ENCODE measurements around the gene MAMLD1. TPM values are rescaled to one million over a fixed set of nuclear protein-coding genes. Genes with fewer than 3 reads are reported as not detected.

MAMLD1 gene
- polyA plus RNA-seq, 1 donor (not counting 4 experiments of a cell fraction or from before 2014, with no cell fraction given): 0.98 TPM

DNA sequence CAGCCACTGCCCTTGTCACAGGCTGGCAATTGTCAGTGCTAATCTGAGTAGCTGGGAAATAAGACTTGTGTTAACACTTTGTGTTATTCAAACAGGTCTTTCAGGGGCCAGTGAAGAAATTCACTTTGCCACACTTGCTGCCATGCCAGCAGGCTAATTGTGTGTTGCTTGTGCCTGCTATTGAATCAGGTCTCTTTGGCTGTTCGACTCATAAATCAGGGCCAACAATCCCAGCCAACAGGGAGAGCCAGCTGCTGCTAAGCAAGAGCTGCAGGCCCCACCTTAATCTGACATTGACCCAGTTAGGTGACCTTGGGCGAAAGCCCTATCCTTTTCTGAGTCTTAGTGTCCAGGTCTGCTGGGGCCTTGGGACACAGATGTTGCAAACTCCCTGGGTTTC, 28.1 kb upstream of the MAMLD1 start:
- no peak overlapping the region for H2AFZ ChIP-seq (ENCODE audit: control insufficient read depth, low read length)
- H3K9ac ChIP-seq (ENCODE audit: control insufficient read depth, extremely low read depth, insufficient read depth, low read length): no peak overlapping the region
- H3K4me2 ChIP-seq (ENCODE audit: control insufficient read depth, extremely low read depth, insufficient read depth, low read depth, low read length): no peak overlapping the region
- no peaks in the 10 kb centered on the region for H3K9me3 ChIP-seq (ENCODE audit: control insufficient read depth, low read depth, low read length)
- no peak overlapping the region for H3K4me3 ChIP-seq (ENCODE audit: control insufficient read depth in 2 of 3, extremely low read depth in 1 of 3, insufficient read depth in 2 of 3, low read depth in 1 of 3, low read length in 3 of 3)
- DNase-seq (ENCODE audit: low read depth, low spot score) (no peak), FAIRE-seq (no peak)
- H3K27ac ChIP-seq (ENCODE audit: control insufficient read depth, insufficient read depth, low read length): no peak overlapping the region
- H4K20me1 ChIP-seq (ENCODE audit: control insufficient read depth, extremely low read depth, insufficient read depth, low read length): no peaks in the 10 kb centered on the region
- H3K27me3 ChIP-seq (ENCODE audit: control insufficient read depth, extremely low read depth, insufficient read depth, low read length): no peaks in the 10 kb centered on the region
- H3K9me1 ChIP-seq (ENCODE audit: control insufficient read depth, extremely low read depth, insufficient read depth, low read length): no peaks in the 10 kb centered on the region
- TF ChIP-seq, protein P1, sequence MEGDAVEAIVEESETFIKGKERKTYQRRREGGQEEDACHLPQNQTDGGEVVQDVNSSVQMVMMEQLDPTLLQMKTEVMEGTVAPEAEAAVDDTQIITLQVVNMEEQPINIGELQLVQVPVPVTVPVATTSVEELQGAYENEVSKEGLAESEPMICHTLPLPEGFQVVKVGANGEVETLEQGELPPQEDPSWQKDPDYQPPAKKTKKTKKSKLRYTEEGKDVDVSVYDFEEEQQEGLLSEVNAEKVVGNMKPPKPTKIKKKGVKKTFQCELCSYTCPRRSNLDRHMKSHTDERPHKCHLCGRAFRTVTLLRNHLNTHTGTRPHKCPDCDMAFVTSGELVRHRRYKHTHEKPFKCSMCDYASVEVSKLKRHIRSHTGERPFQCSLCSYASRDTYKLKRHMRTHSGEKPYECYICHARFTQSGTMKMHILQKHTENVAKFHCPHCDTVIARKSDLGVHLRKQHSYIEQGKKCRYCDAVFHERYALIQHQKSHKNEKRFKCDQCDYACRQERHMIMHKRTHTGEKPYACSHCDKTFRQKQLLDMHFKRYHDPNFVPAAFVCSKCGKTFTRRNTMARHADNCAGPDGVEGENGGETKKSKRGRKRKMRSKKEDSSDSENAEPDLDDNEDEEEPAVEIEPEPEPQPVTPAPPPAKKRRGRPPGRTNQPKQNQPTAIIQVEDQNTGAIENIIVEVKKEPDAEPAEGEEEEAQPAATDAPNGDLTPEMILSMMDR (optimal IDR thresholded peaks at IDR 0.05 in 1 of 3, IDR thresholded peaks at IDR 0.05 in 1 of 3, conservative IDR thresholded peaks at IDR 0.05 in 1 of 3; ENCODE audit: extremely low read depth in 1 of 3, insufficient read depth in 2 of 3, low read length in 3 of 3): no peak
- TF ChIP-seq EZH2 (IDR thresholded peaks at IDR 0.05; ENCODE audit: low read length): no peak
- H3K79me2 ChIP-seq (ENCODE audit: control insufficient read depth, insufficient read depth, low read length): no peaks in the 10 kb centered on the region
- H3K36me3 ChIP-seq (ENCODE audit: control insufficient read depth in 2 of 2, extremely low read depth in 1 of 2, insufficient read depth in 2 of 2, low read length in 2 of 2): no peaks in the 10 kb centered on the region
- no peaks in the 10 kb centered on the region for H3K4me1 ChIP-seq (ENCODE audit: control insufficient read depth, extremely low read depth, insufficient read depth, low read length)
- dilution Hi-C loops (cut with MboI; ENCODE audit: extremely low pct_ligation_motif_present, low sequenced_read_pairs): no loop called here

DNA sequence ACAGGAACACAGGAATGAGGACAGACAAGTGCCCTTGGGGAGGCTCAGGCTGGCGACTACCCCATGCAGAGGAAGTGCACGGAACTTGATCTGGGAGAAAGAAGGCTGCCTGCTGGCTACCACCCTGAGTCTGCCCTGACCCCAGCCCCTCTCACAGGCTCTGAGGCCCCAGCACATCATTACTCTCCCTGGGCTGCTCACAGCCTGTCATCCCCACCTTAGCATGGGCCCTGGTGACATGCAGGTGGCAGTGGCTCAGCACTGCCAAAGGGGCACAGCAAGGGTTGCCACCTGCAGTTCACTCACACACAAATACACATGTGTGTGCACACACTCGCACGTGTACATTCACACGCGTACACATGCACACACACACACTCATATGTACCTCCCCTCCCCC, 26.1 kb upstream of the MAMLD1 start:
- Histone ChIP-seq H3K4me3 (ENCODE audit: control insufficient read depth in 2 of 3, extremely low read depth in 1 of 3, insufficient read depth in 2 of 3, low read depth in 1 of 3, low read length in 3 of 3) (no peak overlapping the region), H3K9ac (ENCODE audit: control insufficient read depth, extremely low read depth, insufficient read depth, low read length) (no peak overlapping the region), H3K4me1 (ENCODE audit: control insufficient read depth, extremely low read depth, insufficient read depth, low read length) (no peaks in the 10 kb centered on the region), H3K79me2 (ENCODE audit: control insufficient read depth, insufficient read depth, low read length) (no peaks in the 10 kb centered on the region), H2AFZ (ENCODE audit: control insufficient read depth, low read length) (no peak overlapping the region), H3K36me3 (ENCODE audit: control insufficient read depth in 2 of 2, extremely low read depth in 1 of 2, insufficient read depth in 2 of 2, low read length in 2 of 2) (no peaks in the 10 kb centered on the region), H3K27me3 (ENCODE audit: control insufficient read depth, extremely low read depth, insufficient read depth, low read length) (no peaks in the 10 kb centered on the region), H3K27ac (ENCODE audit: control insufficient read depth, insufficient read depth, low read length) (no peak overlapping the region), H3K9me1 (ENCODE audit: control insufficient read depth, extremely low read depth, insufficient read depth, low read length) (no peaks in the 10 kb centered on the region), H4K20me1 (ENCODE audit: control insufficient read depth, extremely low read depth, insufficient read depth, low read length) (no peaks in the 10 kb centered on the region), H3K9me3 (ENCODE audit: control insufficient read depth, low read depth, low read length) (no peaks in the 10 kb centered on the region), H3K4me2 (ENCODE audit: control insufficient read depth, extremely low read depth, insufficient read depth, low read depth, low read length) (no peak overlapping the region)
- FAIRE-seq: no peak
- dilution Hi-C loops (cut with MboI; ENCODE audit: extremely low pct_ligation_motif_present, low sequenced_read_pairs): no loop called here
- TF ChIP-seq, protein P1 (optimal IDR thresholded peaks at IDR 0.05 in 1 of 3, IDR thresholded peaks at IDR 0.05 in 1 of 3, conservative IDR thresholded peaks at IDR 0.05 in 1 of 3; ENCODE audit: extremely low read depth in 1 of 3, insufficient read depth in 2 of 3, low read length in 3 of 3): no peak
- no peak for TF ChIP-seq EZH2 (IDR thresholded peaks at IDR 0.05; ENCODE audit: low read length)
- DNase-seq (ENCODE audit: low read depth, low spot score): no peak

Measured in keratinocyte (primary cell).